Activated CD8-positive, alpha-beta memory T cell treated with anti-CD3 and anti-CD28 coated beads for 1 hour (primary cell): Measurements from ENCODE around the gene FKBP8.
A peak's percentile ranks its signal among the peaks of the same experiment; 100 is the strongest.
"Not testable (repeated sequence)": the region's sequence is repeated elsewhere in the genome, so short reads cannot be mapped to it uniquely, and the experiment has no call there.

Experiments used
- DNase-seq, 2 donors: peaks; one replicate each; pipeline ENCODE4 v3.0.0-alpha.2; 2020; ENCODE audit warnings: low read depth in 1 of 2; ENCODE audit errors: extremely low read depth in 1 of 2

FKBP8 gene

GRCh38 chr19:18542941-18543813 lies at the start of gene FKBP8:
Gene FKBP8, minus strand, starts transcription at chr19:18543573. Its CDS starts 1,603 bp downstream, at chr19:18541970.
- peak; percentile 84 to 90 for DNase-seq

GRCh38 chr19:18592732-18593131 lies 49.4 kb upstream of the FKBP8 start:
- not testable (repeated sequence) for DNase-seq

- DNase-seq = no peak
Measured at GRCh38 chr19:18591735-18592385, 48.5 kb upstream of the FKBP8 start.

- DNase-seq = no peak
Measured at GRCh38 chr19:18590273-18591272, 47.2 kb upstream of the FKBP8 start.

- DNase-seq = peak; percentile 28 to 59
Measured at GRCh38 chr19:18589380-18590272, 46.3 kb upstream of the FKBP8 start.

- peak; percentile 53 to 78 for DNase-seq
Measured at GRCh38 chr19:18588611-18589379, 45.4 kb upstream of the FKBP8 start, which contains the start of gene REX1BD. Gene REX1BD, plus strand, starts transcription at chr19:18588798. Its CDS starts 4 bp downstream, at chr19:18588802.

GRCh38 chr19:18587962-18588610 lies 44.7 kb upstream of the FKBP8 start:
- no peak for DNase-seq

GRCh38 chr19:18587561-18587960 lies 44.2 kb upstream of the FKBP8 start:
- DNase-seq = no peak

- DNase-seq = no peak
Measured at GRCh38 chr19:18586306-18586705, 42.9 kb upstream of the FKBP8 start.

- no peak for DNase-seq
Measured at GRCh38 chr19:18580311-18580710, 36.9 kb upstream of the FKBP8 start.

- no peak for DNase-seq
Measured at GRCh38 chr19:18577365-18577914, 34.1 kb upstream of the FKBP8 start.

- DNase-seq = no peak
Measured at GRCh38 chr19:18576383-18576782, 33.0 kb upstream of the FKBP8 start.

- DNase-seq = no peak
Measured at GRCh38 chr19:18574691-18575291, 31.4 kb upstream of the FKBP8 start.

- DNase-seq = peak; percentile 94 to 99
Measured at GRCh38 chr19:18571564-18572344, 28.4 kb upstream of the FKBP8 start, which contains the start of gene UBA52. Gene UBA52, plus strand, starts transcription at chr19:18571857. Its CDS starts 1,444 bp downstream, at chr19:18573301.

- DNase-seq = no peak
Measured at GRCh38 chr19:18568367-18568766, 25.0 kb upstream of the FKBP8 start.

- DNase-seq = no peak
Measured at GRCh38 chr19:18566953-18567352, 23.6 kb upstream of the FKBP8 start.

- DNase-seq = no peak
Measured at GRCh38 chr19:18562086-18562485, 18.7 kb upstream of the FKBP8 start.
